GM19239 (cell line): ENCODE results near the gene LINS1.

Source experiments
- DNase-seq: peaks from one replicate; pipeline ENCODE4 v3.0.0; 2011; ENCODE audit warnings: low spot score; ENCODE audit not compliant: insufficient read length
- FAIRE-seq: peaks from 2 replicates; lab custom pipeline; 2011; peaks lifted over from hg19 to GRCh38; lab: Jason Lieb, UNC

LINS1 gene

GRCh38 chr15:100565591-100565990, 36.4 kb downstream of the LINS1 start:
- no peak for FAIRE-seq
- no peak for DNase-seq

GRCh38 chr15:100560323-100560722, 41.7 kb downstream of the LINS1 start:
- FAIRE-seq (no peak), DNase-seq (no peak)

GRCh38 chr15:100559330-100559729, 42.7 kb downstream of the LINS1 start:
- FAIRE-seq (no peak), DNase-seq (no peak)

- DNase-seq, result no peak
- no peak for FAIRE-seq
Observed at GRCh38 chr15:100558771-100559254, 43.2 kb downstream of the LINS1 start.

GRCh38 chr15:100553468-100553867, 48.5 kb downstream of the LINS1 start:
- no peak for DNase-seq
- no peak for FAIRE-seq

- DNase-seq (no peak), FAIRE-seq (no peak)
Observed at GRCh38 chr15:100547961-100548360, 54.0 kb downstream of the LINS1 start.

GRCh38 chr15:100544946-100545345, 57.0 kb downstream of the LINS1 start:
- FAIRE-seq (no peak), DNase-seq (no peak)

- FAIRE-seq (no peak), DNase-seq (no peak)
Observed at GRCh38 chr15:100544338-100544841, 57.6 kb downstream of the LINS1 start.

- FAIRE-seq (no peak), DNase-seq (no peak)
Observed at GRCh38 chr15:100542290-100542689, 59.7 kb downstream of the LINS1 start.

GRCh38 chr15:100537331-100537730, 64.7 kb downstream of the LINS1 start:
- DNase-seq, result no peak

GRCh38 chr15:100536733-100537132, 65.3 kb downstream of the LINS1 start:
- DNase-seq (no peak), FAIRE-seq (no peak)

More at GRCh38 chr15:100537331-100537730, 64.7 kb downstream of the LINS1 start:
- FAIRE-seq, result peak; percentile 28

GRCh38 chr15:100533886-100534285, 68.1 kb downstream of the LINS1 start:
- DNase-seq, result no peak

GRCh38 chr15:100531823-100532327, 70.1 kb downstream of the LINS1 start:
- DNase-seq, result no peak
- FAIRE-seq, result no peak

More at GRCh38 chr15:100533886-100534285, 68.1 kb downstream of the LINS1 start:
- FAIRE-seq, result no peak

- FAIRE-seq, result no peak
- no peak for DNase-seq
Observed at GRCh38 chr15:100531204-100531603, 70.8 kb downstream of the LINS1 start.

GRCh38 chr15:100529556-100529955, 72.4 kb downstream of the LINS1 start:
- DNase-seq, result no peak
- FAIRE-seq, result no peak

GRCh38 chr15:100528833-100529428, 73.1 kb downstream of the LINS1 start, which contains the start of gene CERS3:
Gene CERS3 (minus strand): TSS chr15:100528950. CDS start chr15:100501849, 27,101 bp downstream.
- DNase-seq (no peak), FAIRE-seq (no peak)

GRCh38 chr15:100526027-100526481, 75.9 kb downstream of the LINS1 start:
- DNase-seq, result no peak
- no peak for FAIRE-seq

GRCh38 chr15:100525436-100525835, 76.5 kb downstream of the LINS1 start:
- FAIRE-seq, result no peak
- DNase-seq, result no peak

GRCh38 chr15:100524326-100524725, 77.7 kb downstream of the LINS1 start:
- DNase-seq (no peak), FAIRE-seq (no peak)

GRCh38 chr15:100521907-100522306, 80.1 kb downstream of the LINS1 start:
- FAIRE-seq, result no peak

GRCh38 chr15:100520132-100520921, 81.7 kb downstream of the LINS1 start:
- FAIRE-seq (no peak), DNase-seq (no peak)

More at GRCh38 chr15:100521907-100522306, 80.1 kb downstream of the LINS1 start:
- no peak for DNase-seq
